Body of pancreas (tissue), 4 donors: ENCODE measurements around the gene SUGP2.

Experiments
- POLR2A ChIP-seq, 3 donors: fragments of 450-650 bp; IDR thresholded peaks; one replicate each; pipeline ENCODE4 v1.6.1; 2016; ENCODE audit warnings: antibody characterized with exemption in 3 of 3, mild to moderate bottlenecking in 2 of 3
- TF ChIP-seq, protein P1 (sequence below), 7 experiments: fragments of 450-650 bp in 4 of 7; fragments of 200-600 bp in 3 of 7; sonication (generic) in 3 of 7; IDR thresholded peaks; one replicate each; pipeline ENCODE4 v1.5.1; 2016 to 2019; ENCODE audit warnings: antibody characterized with exemption in 7 of 7

- TF ChIP-seq, protein P1, sequence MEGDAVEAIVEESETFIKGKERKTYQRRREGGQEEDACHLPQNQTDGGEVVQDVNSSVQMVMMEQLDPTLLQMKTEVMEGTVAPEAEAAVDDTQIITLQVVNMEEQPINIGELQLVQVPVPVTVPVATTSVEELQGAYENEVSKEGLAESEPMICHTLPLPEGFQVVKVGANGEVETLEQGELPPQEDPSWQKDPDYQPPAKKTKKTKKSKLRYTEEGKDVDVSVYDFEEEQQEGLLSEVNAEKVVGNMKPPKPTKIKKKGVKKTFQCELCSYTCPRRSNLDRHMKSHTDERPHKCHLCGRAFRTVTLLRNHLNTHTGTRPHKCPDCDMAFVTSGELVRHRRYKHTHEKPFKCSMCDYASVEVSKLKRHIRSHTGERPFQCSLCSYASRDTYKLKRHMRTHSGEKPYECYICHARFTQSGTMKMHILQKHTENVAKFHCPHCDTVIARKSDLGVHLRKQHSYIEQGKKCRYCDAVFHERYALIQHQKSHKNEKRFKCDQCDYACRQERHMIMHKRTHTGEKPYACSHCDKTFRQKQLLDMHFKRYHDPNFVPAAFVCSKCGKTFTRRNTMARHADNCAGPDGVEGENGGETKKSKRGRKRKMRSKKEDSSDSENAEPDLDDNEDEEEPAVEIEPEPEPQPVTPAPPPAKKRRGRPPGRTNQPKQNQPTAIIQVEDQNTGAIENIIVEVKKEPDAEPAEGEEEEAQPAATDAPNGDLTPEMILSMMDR (IDR thresholded peaks at IDR 0.05), result no peak
- no peak for TF ChIP-seq POLR2A (IDR thresholded peaks at IDR 0.05)
Measured at GRCh38 chr19:19054939-19055440, 21.7 kb upstream of the SUGP2 start.
